Endothelial cell of umbilical vein (primary cell): ENCODE data around the gene UBE2E3. TPM values are rescaled to one million over a fixed set of nuclear protein-coding genes. Genes with fewer than 3 reads are reported as not detected.

Experiments used
- BruUV-seq: library from RNA; stranded (reverse); fragments of 400-500 nt; replicated peaks from 2 replicates; lab custom pipeline; 2021; lab: Mats Ljungman, UMichigan
- CTCF ChIA-PET: fragments of 300-600, 350-600 bp; sonication (Branson Sonifier 250); formaldehyde crosslinking; loops from one replicate; lab custom pipeline; 2021; ENCODE audit warnings: antibody characterized with exemption, inconsistent platforms; lab: Charles Lee
- POLR2A ChIA-PET: fragments of 300-600, 350-600 bp; sonication (Branson Sonifier 250); formaldehyde crosslinking; loops from one replicate; lab custom pipeline; 2021; ENCODE audit warnings: antibody characterized with exemption, inconsistent platforms; lab: Charles Lee
- DNase-seq: peaks from one replicate; pipeline ENCODE4 v3.0.0-alpha.2; 2011; ENCODE audit warnings: low read depth, low spot score
- FAIRE-seq: peaks from 2 replicates; lab custom pipeline; 2011; peaks lifted over from hg19 to GRCh38; lab: Jason Lieb, UNC
- H2AFZ ChIP-seq: 2 replicates; pipeline ENCODE4 v1.6.0; 2012; ENCODE audit warnings: low read depth, low read length, control low read depth, inconsistent platforms
- H3K27ac ChIP-seq: 2 replicates; pipeline ENCODE4 v1.5.1; 2011; ENCODE audit warnings: low read depth, mild to moderate bottlenecking, control low read depth, low read length, moderate library complexity; ENCODE audit not compliant: insufficient read depth
- H3K27me3 ChIP-seq, 2 experiments: 2 replicates each; pipeline versions ENCODE4 v1.6.0 to v1.6.1; 2011; ENCODE audit warnings: low read length in 2 of 2, mixed read lengths in 1 of 2; ENCODE audit not compliant: control insufficient read depth in 2 of 2, insufficient read depth in 2 of 2
- H3K36me3 ChIP-seq, 2 experiments: 2 replicates in 1 of 2; 3 replicates in 1 of 2; pipeline ENCODE4 v1.5.1; 2011; ENCODE audit warnings: low read length in 2 of 2, mild to moderate bottlenecking in 1 of 2, moderate library complexity in 1 of 2; ENCODE audit not compliant: control insufficient read depth in 2 of 2, insufficient read depth in 2 of 2; ENCODE audit errors: extremely low read depth in 1 of 2
- H3K4me1 ChIP-seq: 3 replicates; pipeline ENCODE4 v1.5.1; 2011; ENCODE audit warnings: mild to moderate bottlenecking, low read length; ENCODE audit not compliant: control insufficient read depth, insufficient read depth; ENCODE audit errors: extremely low read depth
- H3K4me2 ChIP-seq: 2 replicates; pipeline ENCODE4 v1.6.1; 2011; ENCODE audit warnings: low read length, control low read depth, mixed read lengths; ENCODE audit not compliant: insufficient read depth
- H3K4me3 ChIP-seq, 3 experiments: fragments of 200-600 bp in 1 of 3; sonication (generic), shearing (Covaris generic) in 1 of 3; replicated peaks in 1 of 3; 2 replicates each; pipeline ENCODE4 v1.5.1; 2011 to 2016; ENCODE audit warnings: control low read depth in 3 of 3, low read length in 3 of 3, mild to moderate bottlenecking in 2 of 3, inconsistent platforms in 1 of 3, low read depth in 1 of 3, moderate library complexity in 1 of 3; ENCODE audit not compliant: insufficient read depth in 1 of 3
- H3K79me2 ChIP-seq: 2 replicates; pipeline ENCODE4 v1.6.0; 2012; ENCODE audit warnings: low read length, inconsistent platforms; ENCODE audit not compliant: control insufficient read depth, insufficient read depth
- H3K9ac ChIP-seq: replicated peaks from 2 replicates; pipeline ENCODE3; 2011; ENCODE audit warnings: low read length, control low read depth; ENCODE audit not compliant: insufficient read depth; ENCODE audit errors: extremely low read depth
- H3K9me1 ChIP-seq: replicated peaks from 3 replicates; pipeline ENCODE4 v1.6.0; 2011; ENCODE audit warnings: mild to moderate bottlenecking, low read length; ENCODE audit not compliant: control insufficient read depth, insufficient read depth; ENCODE audit errors: extremely low read depth
- H3K9me3 ChIP-seq: replicated peaks from 2 replicates; pipeline ENCODE4 v1.5.1; 2012; ENCODE audit warnings: low read length, inconsistent platforms; ENCODE audit not compliant: control insufficient read depth, insufficient read depth
- H4K20me1 ChIP-seq: replicated peaks from 2 replicates; pipeline ENCODE3; 2011; ENCODE audit warnings: mild to moderate bottlenecking, low read length; ENCODE audit not compliant: control insufficient read depth, insufficient read depth; ENCODE audit errors: extremely low read depth
- EZH2 ChIP-seq: IDR thresholded peaks from 2 replicates; pipeline ENCODE4 v1.6.1; 2012; ENCODE audit warnings: borderline replicate concordance, low read depth, mild to moderate bottlenecking, moderate library complexity, low read length, inconsistent platforms; ENCODE audit not compliant: severe bottlenecking
- FOS ChIP-seq: IDR thresholded peaks from 2 replicates; pipeline ENCODE4 v1.6.1; 2011; ENCODE audit warnings: mild to moderate bottlenecking, low read length, moderate library complexity, borderline replicate concordance; ENCODE audit not compliant: insufficient read depth
- GATA2 ChIP-seq: IDR thresholded peaks from 2 replicates; pipeline ENCODE4 v1.7.0; 2011; ENCODE audit warnings: low read depth, mild to moderate bottlenecking, moderate library complexity, mixed read lengths, low read length; ENCODE audit not compliant: insufficient read length, insufficient read depth
- JUN ChIP-seq: IDR thresholded peaks from 2 replicates; pipeline ENCODE4 v1.6.1; 2011; ENCODE audit warnings: borderline replicate concordance, low read depth; ENCODE audit not compliant: insufficient read length, insufficient read depth
- MYC ChIP-seq: IDR thresholded peaks from one replicate; pipeline ENCODE4 v1.6.1; 2011; ENCODE audit warnings: mild to moderate bottlenecking, low read depth, low read length
- POLR2A ChIP-seq: IDR thresholded peaks from 2 replicates; pipeline ENCODE4 v1.6.1; 2012; ENCODE audit warnings: low read depth, mild to moderate bottlenecking, control low read depth, low read length
- POLR2AphosphoS5 ChIP-seq: IDR thresholded peaks from 2 replicates; pipeline ENCODE4 v1.6.1; 2012; ENCODE audit warnings: low read depth, mild to moderate bottlenecking, control low read depth, low read length, moderate library complexity; ENCODE audit not compliant: insufficient read depth
- dilution Hi-C: fragments of 300-500 bp; cut with MboI; formaldehyde crosslinking; loops from one replicate; pipeline ENCODE4 v1.15.0; 2019; ENCODE audit warnings: low sequenced_read_pairs; ENCODE audit not compliant: extremely low pct_ligation_motif_present
- intact Hi-C: fragments of 100-400 bp; cut with micrococcal nuclease; formaldehyde crosslinking; loops from one replicate; pipeline ENCODE4 v1.10.0; 2022
- polyA plus RNA-seq, 4 experiments: library from polyadenylated mRNA; depleted of rRNA in 3 of 4; stranded (reverse) in 3 of 4; unstranded in 1 of 4; fragments of >200 nt; gene quantifications; 2 replicates each; pipeline versions ENCODE4 v1.2.1 to v1.2.3, GENCODE V29; 2011 to 2012; ENCODE audit warnings: missing spikeins in 1 of 4
- total RNA-seq: library from RNA; stranded (reverse); gene quantifications from 2 replicates; pipeline ENCODE4 v1.2.3, GENCODE V29; 2021
- TF ChIP-seq, protein P1 (sequence below), 2 donors: IDR thresholded peaks; 1 replicate in 1 of 2; 2 replicates in 1 of 2; pipeline ENCODE4 v1.5.1; 2011; ENCODE audit warnings: low read length in 2 of 2, mild to moderate bottlenecking in 2 of 2, moderate library complexity in 2 of 2, control low read depth in 1 of 2, inconsistent platforms in 1 of 2, low read depth in 1 of 2; ENCODE audit not compliant: insufficient read depth in 1 of 2; ENCODE audit errors: extremely low read depth in 1 of 2
- TF ChIP-seq, protein P2 (sequence below): IDR thresholded peaks from 2 replicates; pipeline ENCODE4 v1.6.1; 2011; ENCODE audit not compliant: insufficient read depth, insufficient read length

The UBE2E3 gene
- total and polyA plus RNA-seq, 2 donors (not counting 3 experiments of a cell fraction or from before 2014, with no cell fraction given): 81.5 to 107 TPM

DNA sequence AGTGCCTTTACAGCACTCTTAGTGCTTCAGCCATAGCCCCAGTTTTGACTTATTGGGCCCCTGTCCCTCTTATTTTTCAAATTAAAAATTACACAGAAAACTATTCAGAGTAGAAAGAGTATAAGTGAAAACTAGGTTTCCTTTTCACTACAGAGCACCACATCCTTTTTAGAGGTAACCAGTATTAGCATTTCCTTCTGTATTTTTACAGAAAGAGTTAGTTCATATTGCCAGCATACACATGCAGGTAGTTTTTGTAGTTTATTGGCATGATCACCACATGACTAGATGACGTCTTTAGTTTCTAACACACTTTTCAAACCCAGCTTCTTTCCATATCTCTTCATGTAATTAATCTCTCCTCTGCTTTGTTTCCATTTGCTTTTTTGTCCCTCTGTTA, 66.4 kb downstream of the UBE2E3 start:
- FAIRE-seq: no peak
- H2AFZ ChIP-seq: no peak overlapping the region
- DNase-seq: no peak
- no peak overlapping the region for H3K9ac ChIP-seq
- H3K27ac ChIP-seq: no peak overlapping the region
- dilution Hi-C loops: no loop called here
- no peak overlapping the region for H3K4me3 ChIP-seq
- intact Hi-C loops: no loop called here
- ChIA-PET POLR2A (no interaction called here), CTCF (no interaction called here)
- no peaks in the 10 kb centered on the region for H3K36me3 ChIP-seq
- H3K27me3 ChIP-seq: no peaks in the 10 kb centered on the region
- no peaks in the 10 kb centered on the region for H3K4me1 ChIP-seq
- no peak overlapping the region for H3K4me2 ChIP-seq
- H4K20me1 ChIP-seq: peaks cover 10% of the 10 kb centered on the region
- H3K9me3 ChIP-seq: no peaks in the 10 kb centered on the region
- H3K79me2 ChIP-seq: peaks cover 48% of the 10 kb centered on the region
- BruUV-seq: no TSS peak
- TF ChIP-seq POLR2AphosphoS5: no peak
- TF ChIP-seq GATA2: no peak
- TF ChIP-seq MYC: no peak
- TF ChIP-seq, protein P1, sequence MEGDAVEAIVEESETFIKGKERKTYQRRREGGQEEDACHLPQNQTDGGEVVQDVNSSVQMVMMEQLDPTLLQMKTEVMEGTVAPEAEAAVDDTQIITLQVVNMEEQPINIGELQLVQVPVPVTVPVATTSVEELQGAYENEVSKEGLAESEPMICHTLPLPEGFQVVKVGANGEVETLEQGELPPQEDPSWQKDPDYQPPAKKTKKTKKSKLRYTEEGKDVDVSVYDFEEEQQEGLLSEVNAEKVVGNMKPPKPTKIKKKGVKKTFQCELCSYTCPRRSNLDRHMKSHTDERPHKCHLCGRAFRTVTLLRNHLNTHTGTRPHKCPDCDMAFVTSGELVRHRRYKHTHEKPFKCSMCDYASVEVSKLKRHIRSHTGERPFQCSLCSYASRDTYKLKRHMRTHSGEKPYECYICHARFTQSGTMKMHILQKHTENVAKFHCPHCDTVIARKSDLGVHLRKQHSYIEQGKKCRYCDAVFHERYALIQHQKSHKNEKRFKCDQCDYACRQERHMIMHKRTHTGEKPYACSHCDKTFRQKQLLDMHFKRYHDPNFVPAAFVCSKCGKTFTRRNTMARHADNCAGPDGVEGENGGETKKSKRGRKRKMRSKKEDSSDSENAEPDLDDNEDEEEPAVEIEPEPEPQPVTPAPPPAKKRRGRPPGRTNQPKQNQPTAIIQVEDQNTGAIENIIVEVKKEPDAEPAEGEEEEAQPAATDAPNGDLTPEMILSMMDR (IDR thresholded peaks at IDR 0.05; ENCODE audit: extremely low read depth in 1 of 2, insufficient read depth in 1 of 2, low read depth in 1 of 2, low read length in 2 of 2): no peak
- TF ChIP-seq, protein P2, sequence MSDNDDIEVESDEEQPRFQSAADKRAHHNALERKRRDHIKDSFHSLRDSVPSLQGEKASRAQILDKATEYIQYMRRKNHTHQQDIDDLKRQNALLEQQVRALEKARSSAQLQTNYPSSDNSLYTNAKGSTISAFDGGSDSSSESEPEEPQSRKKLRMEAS: no peak
- H3K9me1 ChIP-seq: peaks cover 5% of the 10 kb centered on the region

DNA sequence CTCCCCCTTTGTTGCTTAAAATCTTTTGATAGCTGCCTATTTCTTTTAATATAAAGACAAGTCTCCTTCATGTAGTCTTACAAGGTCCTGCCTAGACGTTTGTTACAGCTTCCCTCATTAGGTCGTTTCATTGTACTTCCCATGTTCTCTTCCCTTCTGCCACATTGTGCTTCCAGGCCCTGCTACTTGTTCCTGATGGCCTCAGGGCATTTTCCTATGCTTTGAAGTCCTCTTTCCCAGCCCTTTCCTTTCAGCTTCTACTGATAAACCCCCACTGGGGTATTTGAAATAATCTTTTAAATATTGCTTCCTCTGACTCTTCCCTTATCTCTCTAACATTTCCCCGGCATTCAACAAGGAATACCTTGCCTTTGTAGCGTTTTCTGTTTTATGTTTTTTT, 67.4 kb downstream of the UBE2E3 start:
- DNase-seq: no peak
- no peaks in the 10 kb centered on the region for H3K4me1 ChIP-seq
- H3K4me3 ChIP-seq: no peak overlapping the region
- peaks cover 43% of the 10 kb centered on the region for H3K79me2 ChIP-seq
- H3K9me1 ChIP-seq: peaks cover 5% of the 10 kb centered on the region
- H3K27ac ChIP-seq: no peak overlapping the region
- no peaks in the 10 kb centered on the region for H3K9me3 ChIP-seq
- no peak for FAIRE-seq
- H3K36me3 ChIP-seq: no peaks in the 10 kb centered on the region
- CTCF ChIA-PET: interaction anchor here (1.0 to 1.8 kb wide), 2 partner anchors 10 to 11 kb away, joined by 5 read pairs; no protein-coding TSS in a partner anchor
- POLR2A ChIA-PET: no interaction called here
- no peak overlapping the region for H3K9ac ChIP-seq
- no peaks in the 10 kb centered on the region for H3K27me3 ChIP-seq
- no peak overlapping the region for H2AFZ ChIP-seq
- dilution Hi-C loops (no loop called here), intact Hi-C loops (no loop called here)
- H3K4me2 ChIP-seq: no peak overlapping the region
- BruUV-seq: no TSS peak
- no peak for TF ChIP-seq GATA2
- TF ChIP-seq JUN: no peak
- no peak for TF ChIP-seq MYC
- TF ChIP-seq, protein P1 (IDR thresholded peaks at IDR 0.05; ENCODE audit: extremely low read depth in 1 of 2, insufficient read depth in 1 of 2, low read depth in 1 of 2, low read length in 2 of 2): no peak
- TF ChIP-seq POLR2AphosphoS5: no peak
- TF ChIP-seq, protein P2: no peak
- TF ChIP-seq EZH2: no peak
- no peak for TF ChIP-seq POLR2A
- TF ChIP-seq FOS: no peak
- peaks cover 10% of the 10 kb centered on the region for H4K20me1 ChIP-seq
